ENCODE results near the gene RNF223. TPM values are rescaled to one million over a fixed set of nuclear protein-coding genes. Genes with fewer than 3 reads are reported as not detected.
"Not testable (repeated sequence)": the region's sequence is repeated elsewhere in the genome, so short reads cannot be mapped to it uniquely, and the experiment has no call there.

The RNF223 gene
- total RNA-seq, 1 donor, result not detected

- no peak for TF ChIP-seq CTCF (IDR thresholded peaks at IDR 0.05; ENCODE audit: insufficient read depth, low read depth, low read length)
- DNase-seq (ENCODE audit: low read depth), result no peak
- H3K4me3 ChIP-seq (ENCODE audit: low read depth, low read length), result no peak overlapping the region
Measured at GRCh38 chr1:1066403-1067283, 7.5 kb downstream of the RNF223 start.

GRCh38 chr1:1065940-1066304 is 8.2 kb downstream of the RNF223 start:
- DNase-seq (ENCODE audit: low read depth), result peak; percentile 17
- not testable (repeated sequence) for H3K4me3 ChIP-seq (ENCODE audit: low read depth, low read length)

- H3K4me3 ChIP-seq (ENCODE audit: low read depth, low read length), result no peak overlapping the region
- no peak for DNase-seq (ENCODE audit: low read depth)
- no peak for TF ChIP-seq CTCF (IDR thresholded peaks at IDR 0.05; ENCODE audit: insufficient read depth, low read depth, low read length)
Measured at GRCh38 chr1:1065265-1065939, 8.7 kb downstream of the RNF223 start.

GRCh38 chr1:1063945-1064831 is 9.9 kb downstream of the RNF223 start:
- H3K4me3 ChIP-seq (ENCODE audit: low read depth, low read length), result no peak overlapping the region
- TF ChIP-seq CTCF (IDR thresholded peaks at IDR 0.05; ENCODE audit: insufficient read depth, low read depth, low read length), result peak; percentile 67
- peak; percentile 84 for DNase-seq (ENCODE audit: low read depth)

- DNase-seq (ENCODE audit: low read depth), result no peak
- no peak overlapping the region for H3K4me3 ChIP-seq (ENCODE audit: low read depth, low read length)
- TF ChIP-seq CTCF (IDR thresholded peaks at IDR 0.05; ENCODE audit: insufficient read depth, low read depth, low read length), result no peak
Measured at GRCh38 chr1:1063261-1063944, 10.7 kb downstream of the RNF223 start.

GRCh38 chr1:1062348-1063163 is 11.6 kb downstream of the RNF223 start:
- peak; percentile 22 for DNase-seq (ENCODE audit: low read depth)
- H3K4me3 ChIP-seq (ENCODE audit: low read depth, low read length), result no peak overlapping the region
- TF ChIP-seq CTCF (IDR thresholded peaks at IDR 0.05; ENCODE audit: insufficient read depth, low read depth, low read length), result no peak
